Activated CD8-positive, alpha-beta memory T cell treated with anti-CD3 and anti-CD28 coated beads for 4 hours (primary cell): ENCODE results near the gene PLRG1.
"Not testable (repeated sequence)": the region's sequence is repeated elsewhere in the genome, so short reads cannot be mapped to it uniquely, and the experiment has no call there.

Experiments used
- DNase-seq, 2 donors: peaks; one replicate each; pipeline ENCODE4 v3.0.0-alpha.2; 2020; ENCODE audit warnings: low read depth in 2 of 2

PLRG1 gene

GRCh38 chr4:154549894-154550790 lies at the start of gene PLRG1:
Gene PLRG1, minus strand, starts transcription at chr4:154550400. Its CDS starts 92 bp downstream, at chr4:154550308.
- peak; percentile 89 to 92 for DNase-seq

GRCh38 chr4:154597798-154598774 lies 47.9 kb upstream of the PLRG1 start:
- DNase-seq: no peak

GRCh38 chr4:154597281-154597680 lies 47.1 kb upstream of the PLRG1 start:
- DNase-seq: not testable (repeated sequence)

GRCh38 chr4:154595807-154596206 lies 45.6 kb upstream of the PLRG1 start:
- DNase-seq: no peak

- DNase-seq: not testable (repeated sequence)
Measured at GRCh38 chr4:154594343-154594742, 44.1 kb upstream of the PLRG1 start.

- no peak for DNase-seq
Measured at GRCh38 chr4:154593868-154594267, 43.7 kb upstream of the PLRG1 start.

- no peak for DNase-seq
Measured at GRCh38 chr4:154591890-154592289, 41.7 kb upstream of the PLRG1 start.

- no peak for DNase-seq
Measured at GRCh38 chr4:154590329-154591006, 40.3 kb upstream of the PLRG1 start, which contains the start of gene FGA. Gene FGA, minus strand, starts transcription at chr4:154590742. Its CDS starts 55 bp downstream, at chr4:154590687.

- DNase-seq: no peak
Measured at GRCh38 chr4:154589296-154590197, 39.3 kb upstream of the PLRG1 start.

- DNase-seq: no peak
Measured at GRCh38 chr4:154588198-154588597, 38.0 kb upstream of the PLRG1 start.

GRCh38 chr4:154586296-154587033 lies 36.3 kb upstream of the PLRG1 start:
- DNase-seq: no peak

- DNase-seq: no peak
Measured at GRCh38 chr4:154585369-154586018, 35.3 kb upstream of the PLRG1 start.

GRCh38 chr4:154584259-154584658 lies 34.1 kb upstream of the PLRG1 start:
- DNase-seq: no peak

- DNase-seq: no peak
Measured at GRCh38 chr4:154583677-154584076, 33.5 kb upstream of the PLRG1 start.

GRCh38 chr4:154583230-154583629 lies 33.0 kb upstream of the PLRG1 start:
- no peak for DNase-seq

GRCh38 chr4:154582723-154583122 lies 32.5 kb upstream of the PLRG1 start:
- no peak for DNase-seq

- no peak for DNase-seq
Measured at GRCh38 chr4:154579927-154580326, 29.7 kb upstream of the PLRG1 start.

GRCh38 chr4:154578919-154579318 lies 28.7 kb upstream of the PLRG1 start:
- DNase-seq: no peak

- DNase-seq: no peak
Measured at GRCh38 chr4:154577324-154577723, 27.1 kb upstream of the PLRG1 start.
